Effector CD8-positive, alpha-beta T cell (primary cell): ENCODE measurements around the gene RAD52.

Source experiments
- DNase-seq: peaks from one replicate; lab custom pipeline; 2025; lab: John Stamatoyannopoulos, UW
- total RNA-seq, 4 experiments: gene quantifications; one replicate each; lab custom pipeline; 2026; lab: John Stamatoyannopoulos, UW

The RAD52 gene
- 6.9 to 24.0 (median 19.5) reads per million in 4 experiments for total RNA-seq

GRCh38 chr12:949453-950191 lies at the start of gene RAD52:
Gene RAD52, minus strand, starts transcription at chr12:949694. Its CDS starts 16,636 bp downstream, at chr12:933058.
- peak; percentile 92 for DNase-seq

GRCh38 chr12:998020-998874 lies 48.8 kb upstream of the RAD52 start:
- no peak for DNase-seq

GRCh38 chr12:997505-997904 lies 48.0 kb upstream of the RAD52 start:
- no peak for DNase-seq

DNA sequence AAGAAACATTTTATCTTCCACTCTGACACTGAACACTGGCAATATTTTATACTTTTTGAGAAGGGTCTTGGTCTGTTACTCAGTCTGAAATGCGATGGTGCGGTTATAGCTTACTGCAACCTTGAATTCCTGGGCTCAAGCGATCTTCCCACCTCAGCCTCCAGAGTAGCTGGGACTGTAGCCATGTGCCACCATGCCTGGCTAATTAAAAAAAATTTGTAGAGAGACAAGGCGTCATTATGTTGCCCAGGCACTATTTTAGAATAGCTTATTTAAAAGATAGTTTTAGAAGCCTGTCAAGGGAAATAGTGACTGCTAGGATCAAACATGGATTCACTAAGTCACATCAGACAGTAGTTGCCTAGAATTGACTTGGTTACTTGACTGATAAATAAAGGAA lies 47.4 kb upstream of the RAD52 start:
- DNase-seq = no peak

GRCh38 chr12:992647-993046 lies 43.2 kb upstream of the RAD52 start:
- no peak for DNase-seq

DNA sequence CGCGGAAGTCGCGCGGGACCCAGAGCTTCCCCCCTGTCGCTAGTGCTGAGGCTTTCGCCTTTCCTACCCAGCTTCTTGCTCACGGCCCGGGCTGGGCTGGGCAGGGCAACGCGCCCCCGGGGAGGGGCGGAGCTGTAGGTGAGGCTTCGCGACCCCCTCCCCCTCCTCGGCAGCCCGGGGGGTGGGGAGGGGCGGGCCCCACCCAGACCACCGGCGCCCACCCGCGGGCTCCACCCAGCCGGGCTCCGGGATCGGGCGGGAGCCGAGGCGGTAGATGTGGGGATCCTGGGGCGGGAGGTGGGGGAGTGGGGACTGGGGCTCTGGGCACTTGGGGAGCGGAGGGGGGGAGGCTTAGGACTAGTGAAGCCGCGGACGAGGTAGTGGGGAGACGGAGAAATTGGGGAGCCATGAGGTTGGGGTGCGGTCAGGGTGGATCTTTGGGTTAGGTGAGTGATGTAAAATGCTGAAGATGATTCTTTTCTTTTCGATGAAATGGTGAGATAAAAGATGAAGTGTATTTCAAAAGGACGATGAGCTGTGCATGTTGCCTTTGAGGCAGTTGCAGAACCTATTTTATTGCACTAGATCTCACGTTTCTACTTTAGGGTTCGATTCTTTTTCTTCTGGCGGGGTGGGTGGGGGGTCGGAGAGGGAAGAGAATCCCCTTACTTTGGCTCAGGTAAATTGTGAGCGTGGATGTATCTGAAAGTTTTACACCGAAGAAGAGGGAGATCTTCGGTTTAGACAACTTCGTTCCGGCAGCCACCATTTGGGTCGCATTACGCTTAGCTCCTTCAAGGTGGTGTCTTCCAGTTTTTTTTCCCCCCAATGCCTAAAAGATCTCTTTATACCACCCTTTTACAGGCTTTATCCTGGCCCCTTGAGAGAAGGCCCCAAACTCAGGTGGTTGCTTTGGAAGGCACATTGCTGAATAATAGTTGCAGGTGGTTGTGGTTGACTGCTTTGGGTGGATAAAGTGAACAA lies 42.1 kb upstream of the RAD52 start:
- DNase-seq = peak; percentile 53

DNA sequence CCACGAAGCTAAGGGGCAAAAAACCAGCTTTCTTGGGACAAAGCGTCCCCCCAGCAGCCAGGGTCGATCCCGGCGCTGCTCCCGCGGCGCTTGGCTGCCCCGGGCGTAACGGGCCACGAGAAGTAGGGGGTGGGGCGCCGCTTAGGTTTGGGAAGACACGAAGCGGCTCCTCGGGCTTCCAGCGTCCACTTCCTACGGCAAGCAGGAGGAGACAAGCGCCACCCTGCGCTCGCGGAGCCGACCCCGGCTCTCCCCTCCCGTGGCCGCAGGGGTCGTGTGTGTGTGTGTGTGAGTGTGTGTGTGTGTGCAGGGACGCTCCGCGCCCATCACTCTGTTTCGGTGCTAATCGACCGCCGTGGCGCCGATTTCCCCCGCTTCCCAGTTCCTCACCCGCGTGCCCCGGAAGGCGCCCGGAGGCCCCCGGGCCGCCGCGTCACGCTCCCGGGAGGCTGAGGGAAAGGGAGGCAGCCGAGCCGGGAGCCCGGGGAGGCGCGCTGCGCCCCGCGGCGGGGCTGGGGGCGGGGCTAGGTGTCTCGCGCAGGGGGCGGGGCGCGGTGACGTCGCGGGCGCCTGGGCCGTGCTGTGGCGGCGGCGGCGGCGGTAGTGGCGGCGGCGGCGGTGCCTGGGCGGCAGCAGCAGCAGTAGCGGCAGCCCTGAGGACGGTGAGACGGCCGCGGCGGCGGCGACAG lies 41.3 kb upstream of the RAD52 start, which contains the start of gene ERC1:
TSS of gene ERC1 (plus strand) at position 563 of the 689 bp plus-strand sequence. CDS start 36,681 bp downstream, outside the sequence.
- DNase-seq = peak; percentile 76

- DNase-seq = peak; percentile 35
Measured at GRCh38 chr12:989751-990660, 40.5 kb upstream of the RAD52 start.

DNA sequence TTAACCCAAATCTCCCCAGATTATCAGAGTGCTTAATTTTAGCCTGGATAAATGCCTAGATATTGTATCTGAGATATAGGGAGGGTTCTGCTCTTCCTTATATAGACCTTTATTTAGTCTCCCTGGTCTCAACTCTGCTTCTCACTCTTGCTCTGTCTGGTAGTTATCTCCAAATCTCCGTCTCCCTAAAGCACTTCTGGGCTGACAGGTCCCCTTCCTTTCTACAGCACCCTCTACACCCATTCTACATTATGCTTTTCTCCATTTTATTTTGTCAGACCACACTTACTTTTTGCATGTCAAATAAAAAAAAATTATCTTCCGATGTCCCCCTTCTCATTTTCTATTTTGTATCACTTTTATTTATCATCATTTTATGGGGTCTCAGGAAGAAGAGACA lies 39.6 kb upstream of the RAD52 start:
- no peak for DNase-seq

GRCh38 chr12:988646-989045 lies 39.2 kb upstream of the RAD52 start:
- no peak for DNase-seq

DNA sequence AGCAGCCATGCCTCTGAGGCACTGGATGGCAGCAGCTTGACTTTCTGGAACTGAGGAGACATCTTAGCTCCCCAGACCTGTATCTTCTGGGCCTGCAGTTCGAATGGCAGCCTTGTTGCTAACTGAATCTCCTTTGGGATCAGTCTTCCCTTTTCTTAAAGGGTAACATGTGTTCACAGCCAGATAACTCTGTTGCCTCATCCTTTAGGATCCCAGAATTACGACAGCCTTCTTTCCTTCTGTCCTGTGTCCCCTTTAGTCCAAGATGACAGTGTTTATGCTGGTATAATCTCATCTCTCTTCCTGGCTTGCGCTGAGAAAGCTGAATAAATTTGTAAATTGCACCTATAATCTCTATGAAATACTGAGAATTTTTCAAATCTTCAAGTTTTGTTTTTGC lies 32.5 kb upstream of the RAD52 start:
- DNase-seq = no peak

DNA sequence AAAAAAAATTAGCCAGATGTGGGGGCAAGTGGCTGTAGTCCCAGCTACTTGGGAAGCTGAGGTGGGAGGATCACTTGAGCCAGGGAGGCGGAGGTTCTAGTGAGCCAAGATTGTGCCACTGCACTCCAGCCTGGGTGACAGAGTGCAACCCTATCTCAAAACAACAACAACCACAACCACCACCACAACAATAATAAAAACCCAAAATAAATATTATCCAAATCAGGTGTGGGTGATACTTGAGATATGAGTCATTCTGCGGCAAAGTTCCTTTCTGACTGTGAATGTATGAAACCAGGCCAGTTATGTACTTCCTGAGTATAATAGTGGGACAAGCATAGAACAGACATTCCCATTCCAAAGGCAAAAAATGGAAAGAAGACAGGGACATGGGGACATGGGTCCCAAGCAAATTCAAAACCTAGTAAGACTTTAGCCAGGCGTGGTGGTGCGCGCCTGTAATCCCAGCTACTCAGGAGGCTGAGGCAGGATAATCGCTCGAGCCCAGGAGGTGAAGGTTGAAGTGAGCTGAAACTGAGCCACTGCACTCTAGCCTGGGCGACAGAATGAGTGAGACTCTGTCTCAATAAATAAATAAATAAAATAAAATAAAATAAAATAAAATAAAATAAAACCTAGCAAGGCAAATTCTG lies 31.8 kb upstream of the RAD52 start:
- no peak for DNase-seq

GRCh38 chr12:979349-979748 lies 29.9 kb upstream of the RAD52 start:
- DNase-seq = no peak

GRCh38 chr12:977156-977555 lies 27.7 kb upstream of the RAD52 start:
- DNase-seq = no peak

DNA sequence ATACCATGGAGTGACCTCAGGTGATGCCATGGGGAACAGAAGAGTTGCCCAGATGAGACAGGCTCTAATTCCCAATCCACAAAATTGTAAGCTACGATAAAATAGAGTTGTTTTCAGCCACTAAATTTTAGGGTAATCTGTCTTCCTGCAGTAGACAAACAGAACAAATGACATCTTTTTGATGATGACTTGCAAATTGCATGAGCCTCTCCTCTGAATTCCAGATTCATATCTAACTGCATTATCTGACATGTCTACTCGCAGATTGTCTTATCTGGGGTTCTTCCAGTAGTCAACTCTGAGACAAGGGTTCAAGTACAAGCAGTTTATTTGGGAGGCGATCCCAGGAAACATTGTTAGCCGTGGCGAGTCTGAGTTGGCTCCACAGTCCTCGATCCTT lies 27.1 kb upstream of the RAD52 start:
- no peak for DNase-seq

DNA sequence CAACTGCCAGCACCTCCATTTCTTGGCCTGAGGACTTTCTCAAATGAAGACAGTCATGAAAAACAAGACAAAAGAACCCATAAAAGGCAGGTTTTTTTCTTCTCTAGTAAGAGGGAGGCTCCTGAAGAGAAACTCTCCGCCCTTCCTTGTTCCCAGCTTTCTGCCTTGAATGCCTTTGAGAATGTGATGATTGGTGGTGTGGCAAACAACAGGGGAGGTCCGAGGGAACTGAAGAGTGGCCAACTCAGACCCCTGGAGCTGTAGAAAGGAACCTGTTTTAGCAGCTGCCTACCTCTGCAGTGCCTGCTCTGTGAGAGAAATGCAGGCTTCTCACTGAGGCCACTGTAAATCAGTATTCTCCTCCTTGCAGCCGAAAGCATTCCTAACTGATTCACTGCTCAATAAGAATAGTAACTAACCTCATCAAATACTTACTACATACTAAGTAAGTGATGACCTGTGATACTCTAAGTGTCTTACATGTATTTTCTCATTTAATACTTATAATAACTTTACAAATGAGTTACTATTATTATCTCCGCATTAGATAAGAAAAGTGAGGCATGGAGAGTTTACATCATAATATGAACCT lies 24.9 kb upstream of the RAD52 start:
- no peak for DNase-seq

DNA sequence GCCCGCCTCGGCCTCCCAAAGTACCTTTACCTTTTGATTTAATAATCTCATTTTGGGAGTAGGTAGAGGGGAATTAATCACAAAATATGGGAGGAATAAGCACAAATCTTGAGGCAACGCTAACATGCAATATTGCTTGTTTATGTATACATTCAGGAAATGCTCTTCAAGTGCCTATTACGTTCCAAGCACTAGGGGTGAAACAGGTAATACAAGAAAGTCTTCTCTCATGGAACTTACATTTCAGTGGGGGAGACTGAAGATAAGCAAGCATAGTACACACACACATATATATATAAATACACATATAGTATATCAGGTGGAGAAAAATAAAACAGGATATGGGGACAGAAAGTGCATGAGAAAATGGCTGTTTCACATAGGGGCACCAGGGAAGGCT lies 22.5 kb upstream of the RAD52 start:
- DNase-seq = no peak

DNA sequence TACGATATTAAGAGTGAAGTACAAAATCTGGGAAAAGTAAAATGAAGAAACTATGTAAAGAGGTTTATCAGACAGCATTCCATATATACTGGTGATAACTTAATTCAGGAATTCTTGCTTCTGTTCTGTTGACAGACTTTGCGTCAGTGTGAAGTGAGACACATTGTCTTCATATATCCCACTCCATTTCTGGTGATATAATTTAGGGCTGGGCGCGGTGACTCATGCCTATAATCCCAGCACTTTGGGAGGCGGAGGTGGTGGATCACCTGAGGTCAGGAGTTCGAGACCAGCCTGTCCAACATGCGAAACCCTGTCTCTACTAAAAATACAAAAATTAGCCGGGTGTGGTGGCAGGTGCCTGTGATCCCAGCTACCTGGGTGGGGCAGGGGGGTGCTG lies 20.3 kb upstream of the RAD52 start:
- no peak for DNase-seq

DNA sequence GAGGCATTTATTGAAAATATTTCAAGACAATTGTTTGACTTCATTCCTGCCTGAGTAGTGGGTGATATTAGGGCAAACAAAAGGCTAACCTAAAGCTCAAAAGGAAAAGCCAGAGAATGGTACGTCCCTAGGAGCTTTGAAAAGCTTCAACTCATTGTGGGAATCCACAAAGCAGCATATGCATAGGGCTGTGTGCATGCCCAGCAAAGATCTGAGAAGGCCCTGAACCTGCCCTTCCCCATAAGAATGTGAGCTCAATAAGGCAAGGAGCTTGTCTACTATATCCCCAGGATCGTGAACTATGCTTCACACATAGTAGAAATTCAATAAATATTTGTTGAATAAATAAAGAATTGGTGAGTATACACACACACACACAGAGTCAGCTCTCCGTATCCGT lies 19.1 kb upstream of the RAD52 start:
- no peak for DNase-seq
